ENCODE measurements around the gene DLG2. TPM values are rescaled to one million over a fixed set of nuclear protein-coding genes. Genes with fewer than 3 reads are reported as not detected.

DLG2 gene
- total RNA-seq, 1 donor from 2014 or later, result 6.1 TPM

GRCh38 chr11:83858694-83859093 lies 1768.5 kb downstream of the DLG2 start:
- intact Hi-C loops (cut with DNase I), result no loop called here
- ATAC-seq (ENCODE audit: poor library complexity), result no peak

DNA sequence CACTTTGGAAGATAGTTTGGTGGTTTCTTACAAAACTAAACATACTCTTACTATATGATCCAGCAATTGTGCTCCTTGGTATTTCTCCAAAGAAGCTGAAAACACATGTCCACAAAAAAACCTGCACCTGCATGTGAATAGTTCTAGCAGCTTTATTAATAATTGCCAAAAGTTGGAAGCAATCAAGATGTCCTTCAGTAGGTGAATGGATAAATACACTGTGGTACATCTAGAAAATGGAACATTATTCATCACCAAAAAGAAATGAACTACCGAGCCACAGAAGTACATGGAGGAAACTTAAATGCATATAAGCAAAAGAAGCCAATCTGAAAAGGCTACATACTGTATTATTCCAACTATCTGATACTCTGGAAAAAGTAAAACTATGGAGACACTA lies 1771.9 kb downstream of the DLG2 start:
- no peak for ATAC-seq (ENCODE audit: poor library complexity)
- intact Hi-C loops (cut with DNase I), result no loop called here
- no peak for DNase-seq

More at GRCh38 chr11:83858694-83859093, 1768.5 kb downstream of the DLG2 start:
- DNase-seq, result no peak

GRCh38 chr11:83852775-83853442 lies 1774.2 kb downstream of the DLG2 start:
- intact Hi-C loops (cut with DNase I), result no loop called here
- DNase-seq (no peak), ATAC-seq (ENCODE audit: poor library complexity) (no peak)

- DNase-seq (no peak), ATAC-seq (ENCODE audit: poor library complexity) (no peak)
- intact Hi-C loops (cut with DNase I), result no loop called here
Observed at GRCh38 chr11:83852012-83852411, 1775.1 kb downstream of the DLG2 start.

- intact Hi-C loops (cut with DNase I), result no loop called here
- ATAC-seq (ENCODE audit: poor library complexity) (no peak), DNase-seq (no peak)
Observed at GRCh38 chr11:83847467-83848034, 1779.6 kb downstream of the DLG2 start.

DNA sequence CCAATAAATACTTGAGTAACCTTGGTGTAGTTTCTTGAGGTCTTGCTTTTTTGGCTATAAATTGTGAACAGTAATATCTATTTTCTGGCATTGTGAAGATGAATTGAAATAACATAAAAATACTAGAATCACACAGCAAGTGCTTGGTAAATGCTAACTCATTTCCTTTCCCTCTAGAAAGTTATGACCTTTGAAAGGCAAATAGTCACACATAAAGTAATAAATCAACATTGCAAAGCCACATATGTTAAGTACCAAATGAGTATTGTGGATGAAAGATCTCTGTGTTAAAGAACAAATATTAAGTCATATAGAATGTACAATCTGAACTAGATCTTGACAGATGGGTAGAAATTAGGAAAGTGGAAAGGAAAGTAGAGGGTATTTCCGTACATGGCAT lies 1781.3 kb downstream of the DLG2 start:
- ATAC-seq (ENCODE audit: poor library complexity), result no peak
- DNase-seq, result no peak
- intact Hi-C loops (cut with DNase I), result no loop called here

DNA sequence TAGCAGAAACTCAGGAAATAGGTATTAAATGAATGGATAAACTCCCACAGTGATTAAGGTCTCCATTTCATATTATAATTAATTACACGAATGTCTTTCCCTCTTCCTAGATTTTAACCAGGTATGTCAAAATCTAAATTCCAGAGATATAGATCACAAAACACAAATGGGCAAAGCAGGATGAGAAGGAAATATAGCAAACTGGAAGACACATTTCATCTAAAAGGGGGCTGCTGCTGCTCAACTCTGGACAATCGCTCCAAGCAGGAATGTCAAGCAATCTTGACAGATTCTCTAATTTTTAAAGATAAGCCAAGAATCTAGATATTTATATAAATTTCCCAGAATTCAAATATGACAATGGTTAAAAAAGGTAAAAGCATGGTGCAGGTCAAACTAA lies 1786.8 kb downstream of the DLG2 start:
- no peak for ATAC-seq (ENCODE audit: poor library complexity)
- intact Hi-C loops (cut with DNase I), result no loop called here
- no peak for DNase-seq

DNA sequence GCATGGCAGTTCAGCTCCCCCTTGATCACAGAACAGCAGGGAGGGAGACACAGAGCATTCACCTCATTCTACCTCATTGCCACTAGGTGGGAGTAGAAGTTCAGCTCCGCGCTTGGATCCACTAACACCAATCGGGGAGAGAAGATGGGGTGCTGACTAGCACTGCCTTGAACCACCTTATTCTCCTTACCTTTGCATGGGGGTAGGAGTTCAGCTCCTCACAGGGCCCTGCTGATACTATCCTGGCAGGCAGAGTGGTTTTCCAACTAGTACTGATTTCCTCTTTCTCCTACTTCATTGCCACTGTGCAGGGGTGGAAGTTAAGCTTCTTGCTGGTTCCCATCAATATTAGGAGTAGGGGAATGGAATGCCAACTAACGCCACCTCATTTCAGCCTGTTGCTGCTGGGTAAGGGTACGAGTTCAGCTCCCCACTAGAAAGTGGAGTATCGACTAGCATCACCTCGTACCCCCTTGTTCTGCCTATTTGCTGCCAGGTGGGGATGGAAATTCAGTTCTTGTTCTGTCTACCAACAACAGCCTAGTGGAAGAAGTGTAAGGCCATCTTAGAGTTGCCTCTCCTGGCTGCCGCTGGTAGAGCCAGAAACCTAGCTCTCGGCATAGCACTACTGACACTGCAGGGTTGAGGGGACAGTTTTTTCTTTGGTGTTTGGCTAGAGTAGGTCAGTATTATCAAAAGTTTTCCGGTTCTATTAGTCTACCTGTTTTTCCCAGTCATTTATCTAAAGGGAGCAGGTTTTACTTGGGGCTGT lies 1790.1 kb downstream of the DLG2 start:
- peak; percentile 90 for ATAC-seq (ENCODE audit: poor library complexity)
- intact Hi-C loops (cut with DNase I), result loop anchor here (10.0 kb wide), 1 partner anchor 688 kb away; no protein-coding TSS in a partner anchor
- no peak for DNase-seq

- no peak for ATAC-seq (ENCODE audit: poor library complexity)
- intact Hi-C loops (cut with DNase I), result loop anchor here (10.0 kb wide), 1 partner anchor 689 kb away; no protein-coding TSS in a partner anchor
- DNase-seq, result no peak
Observed at GRCh38 chr11:83836065-83836464, 1791.1 kb downstream of the DLG2 start.

- intact Hi-C loops (cut with DNase I), result loop anchor here (10.0 kb wide), 1 partner anchor 689 kb away; no protein-coding TSS in a partner anchor
- DNase-seq (no peak), ATAC-seq (ENCODE audit: poor library complexity) (no peak)
Observed at GRCh38 chr11:83835423-83835822, 1791.7 kb downstream of the DLG2 start.

GRCh38 chr11:83831929-83832328 lies 1795.2 kb downstream of the DLG2 start:
- intact Hi-C loops (cut with DNase I), result loop anchor here (10.0 kb wide), 1 partner anchor 693 kb away; no protein-coding TSS in a partner anchor

DNA sequence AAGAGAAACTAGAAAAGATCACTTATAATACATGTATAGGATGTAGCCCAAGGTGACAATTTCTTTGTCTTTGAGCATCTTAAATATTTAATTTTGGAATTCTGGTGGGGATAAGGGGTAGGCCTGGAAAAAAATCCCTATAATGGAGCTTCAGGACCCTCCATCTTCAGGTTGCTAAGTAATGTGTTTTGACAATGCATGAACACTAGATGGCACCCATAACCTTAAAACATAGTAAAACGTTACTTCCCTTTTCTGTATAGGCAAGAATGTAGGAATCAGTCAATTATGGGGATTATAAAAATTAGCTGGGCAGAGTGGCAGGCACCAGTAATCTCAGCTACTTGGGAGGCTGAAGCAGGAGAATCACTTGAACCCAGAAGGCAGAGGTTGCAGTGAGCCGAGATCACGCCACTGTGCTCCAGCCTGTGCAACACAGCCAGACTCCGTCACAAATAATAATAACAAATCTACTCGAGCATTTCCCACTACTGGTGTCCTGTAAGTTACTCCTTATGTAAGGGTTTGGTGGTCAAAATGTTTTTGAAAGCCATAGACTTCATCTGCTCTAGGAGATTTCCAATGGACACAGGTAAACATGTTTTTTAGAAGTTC lies 1799.1 kb downstream of the DLG2 start:
- ATAC-seq (ENCODE audit: poor library complexity) (no peak), DNase-seq (no peak)
- intact Hi-C loops (cut with DNase I), result no loop called here

More at GRCh38 chr11:83831929-83832328, 1795.2 kb downstream of the DLG2 start:
- ATAC-seq (ENCODE audit: poor library complexity) (no peak), DNase-seq (no peak)

GRCh38 chr11:83827520-83827919 lies 1799.6 kb downstream of the DLG2 start:
- ATAC-seq (ENCODE audit: poor library complexity), result no peak
- DNase-seq, result no peak
- intact Hi-C loops (cut with DNase I), result no loop called here

DNA sequence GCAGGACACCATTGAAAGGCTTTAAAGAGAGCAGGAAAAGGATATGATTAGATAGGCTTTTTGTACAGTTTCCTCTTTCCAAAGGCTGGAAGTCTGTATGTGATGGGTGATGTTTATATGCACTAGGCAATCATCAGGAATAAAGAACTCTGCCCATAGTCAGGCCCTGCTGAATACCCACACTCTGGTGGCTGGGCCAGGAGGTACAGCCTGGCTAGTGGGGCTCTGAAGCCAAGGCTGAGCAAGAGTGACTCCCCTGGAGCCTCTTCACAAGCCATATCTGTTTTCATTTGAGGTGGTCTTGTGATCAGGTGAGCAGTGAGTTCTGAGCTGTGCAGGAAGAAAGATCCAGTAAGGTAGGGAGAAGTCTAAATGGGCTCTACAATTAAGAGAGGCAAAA lies 1801.1 kb downstream of the DLG2 start:
- ATAC-seq (ENCODE audit: poor library complexity), result no peak
- intact Hi-C loops (cut with DNase I), result no loop called here
- no peak for DNase-seq

- intact Hi-C loops (cut with DNase I), result no loop called here
- no peak for ATAC-seq (ENCODE audit: poor library complexity)
- no peak for DNase-seq
Observed at GRCh38 chr11:83823461-83824025, 1803.6 kb downstream of the DLG2 start.

DNA sequence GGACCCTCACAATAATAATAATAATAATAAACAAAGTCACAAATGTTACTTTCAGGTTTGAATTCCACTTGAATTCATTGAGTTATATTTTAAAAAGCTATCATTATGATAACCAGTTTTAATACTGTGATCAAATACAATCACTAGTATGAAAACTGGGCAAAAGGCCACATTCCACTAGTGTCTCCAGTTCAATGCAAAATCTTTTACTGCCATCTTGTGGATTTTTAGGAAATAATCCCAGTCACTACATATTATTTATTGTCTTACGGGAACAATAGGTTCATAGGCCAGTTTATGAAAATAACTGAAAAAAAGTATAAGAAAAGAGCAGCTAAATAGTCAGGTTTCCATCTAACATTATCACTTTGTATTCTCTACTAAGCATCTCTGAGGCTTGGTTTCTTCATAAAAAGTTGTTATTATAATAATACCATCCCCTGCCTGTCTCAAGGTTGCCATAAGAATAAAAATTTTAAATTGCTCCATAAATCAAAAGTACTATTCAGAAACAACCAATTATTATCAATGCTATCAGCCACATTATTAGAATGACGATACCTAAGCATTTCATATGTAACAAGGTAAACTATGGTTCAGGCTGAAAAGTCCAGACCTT lies 1807.1 kb downstream of the DLG2 start:
- no peak for DNase-seq
- ATAC-seq (ENCODE audit: poor library complexity), result peak; percentile 58
- intact Hi-C loops (cut with DNase I), result loop anchor here (5.0 kb wide), 1 partner anchor 528 kb away; no protein-coding TSS in a partner anchor

DNA sequence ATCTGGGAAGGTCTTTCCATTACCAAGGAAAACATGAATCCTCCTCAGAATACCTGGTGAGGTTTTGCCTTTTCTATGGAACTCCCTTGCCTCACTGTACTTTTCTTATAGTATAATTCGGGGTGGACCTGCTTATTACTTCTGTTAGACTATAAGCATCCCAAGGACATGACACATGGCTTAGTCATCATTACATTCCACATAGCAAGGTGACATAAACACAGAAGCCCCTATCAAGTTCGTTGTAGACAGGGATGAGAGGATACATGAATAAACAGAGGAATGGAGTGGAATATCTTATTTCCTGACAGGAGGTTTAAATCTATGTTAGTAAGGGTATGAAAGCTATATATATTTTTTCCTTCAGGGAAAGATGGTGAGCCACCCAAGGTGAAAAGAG lies 1808.8 kb downstream of the DLG2 start:
- no peak for ATAC-seq (ENCODE audit: poor library complexity)
- DNase-seq, result no peak
- intact Hi-C loops (cut with DNase I), result loop anchor here (5.0 kb wide), 1 partner anchor 526 kb away; no protein-coding TSS in a partner anchor

GRCh38 chr11:83816572-83817187 lies 1810.5 kb downstream of the DLG2 start:
- DNase-seq (no peak), ATAC-seq (ENCODE audit: poor library complexity) (no peak)
- intact Hi-C loops (cut with DNase I), result loop anchor here (5.0 kb wide), 1 partner anchor 524 kb away; no protein-coding TSS in a partner anchor

Measured in Right ventricle myocardium superior (tissue), 1 donor.